ENCODE measurements around the gene PTPN4.
"Not testable (repeated sequence)": the region's sequence is repeated elsewhere in the genome, so short reads cannot be mapped to it uniquely, and the experiment has no call there.

The PTPN4 gene

GRCh38 chr2:119765433-119766002, 5.8 kb downstream of the PTPN4 start:
- DNase-seq (ENCODE audit: low spot score), result no peak

DNA sequence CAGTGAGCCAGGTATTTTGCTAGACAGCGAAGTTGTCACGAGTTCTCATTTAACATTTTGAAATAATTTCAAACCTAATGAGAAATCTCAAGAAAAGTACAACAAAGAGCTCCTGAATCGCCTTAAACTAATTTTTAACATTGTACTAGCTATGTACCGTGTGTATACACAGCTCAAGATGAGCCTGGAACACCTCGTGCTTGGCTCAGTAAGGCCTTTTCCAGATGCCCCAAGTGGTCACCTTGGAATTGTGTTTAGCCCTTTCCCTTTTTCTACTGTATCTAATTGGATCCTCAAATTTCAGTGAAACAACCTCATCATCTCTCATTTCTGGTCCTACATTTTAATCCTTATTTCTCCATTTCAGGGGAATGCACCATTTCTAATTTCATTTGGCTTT, 7.2 kb downstream of the PTPN4 start:
- no peak for DNase-seq (ENCODE audit: low spot score)

DNA sequence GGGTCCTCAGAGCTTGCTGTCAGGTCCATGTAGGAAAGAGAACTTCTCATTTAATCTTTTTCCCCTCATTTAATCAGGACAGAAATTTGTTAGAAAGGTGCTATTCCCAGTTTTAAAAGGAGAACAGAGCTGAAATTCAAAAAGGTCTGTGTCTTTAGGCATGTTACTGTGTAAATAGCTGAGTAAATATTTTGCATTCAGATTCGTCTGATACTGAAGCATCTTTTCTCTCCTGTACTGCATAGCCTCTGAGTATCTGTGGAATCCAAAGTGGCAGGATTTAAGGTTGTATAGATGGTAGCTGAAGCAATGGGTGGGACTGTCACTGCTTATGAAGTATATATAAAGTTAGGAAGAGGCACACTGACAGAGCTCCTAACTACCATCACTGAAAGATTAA, 9.0 kb downstream of the PTPN4 start:
- DNase-seq (ENCODE audit: low spot score), result no peak

DNA sequence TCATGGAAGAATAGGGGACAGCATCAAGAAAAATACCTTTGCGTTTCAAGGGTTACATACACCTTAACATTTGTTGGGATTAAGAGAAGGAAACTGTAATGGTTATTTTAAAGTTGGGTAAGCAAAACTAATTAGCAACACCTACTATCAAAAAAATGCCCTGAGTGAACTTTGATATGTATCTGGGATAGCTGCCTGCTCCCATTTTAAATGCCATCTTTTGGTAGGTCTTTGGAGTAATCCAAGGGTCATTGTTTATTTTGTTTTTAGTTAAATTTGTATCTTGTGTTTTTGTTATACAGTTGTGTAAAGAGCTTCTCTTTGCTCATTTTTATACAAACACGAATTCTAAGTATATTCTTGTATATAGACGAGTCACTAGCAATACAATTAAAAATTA, 9.9 kb downstream of the PTPN4 start:
- no peak for DNase-seq (ENCODE audit: low spot score)

DNA sequence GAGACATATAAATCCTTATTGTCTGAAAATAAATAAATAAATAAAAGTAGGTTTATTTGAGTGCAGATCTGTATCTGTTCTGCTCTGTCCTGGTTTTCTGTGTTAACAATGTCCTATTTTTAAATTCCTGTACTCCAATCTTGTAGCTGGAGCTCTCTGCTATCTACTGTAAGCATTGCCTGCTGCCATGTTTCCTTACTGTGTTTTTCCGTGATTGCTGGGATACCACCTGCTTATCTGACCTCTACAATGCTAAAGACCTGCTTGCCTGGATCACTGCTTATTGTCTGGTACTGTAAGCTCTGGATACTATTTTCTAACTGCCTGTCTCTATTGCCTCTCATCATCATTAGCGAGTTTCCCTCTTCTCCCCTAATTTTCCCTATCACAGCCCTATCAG, 11.6 kb downstream of the PTPN4 start:
- DNase-seq (ENCODE audit: low spot score), result no peak

DNA sequence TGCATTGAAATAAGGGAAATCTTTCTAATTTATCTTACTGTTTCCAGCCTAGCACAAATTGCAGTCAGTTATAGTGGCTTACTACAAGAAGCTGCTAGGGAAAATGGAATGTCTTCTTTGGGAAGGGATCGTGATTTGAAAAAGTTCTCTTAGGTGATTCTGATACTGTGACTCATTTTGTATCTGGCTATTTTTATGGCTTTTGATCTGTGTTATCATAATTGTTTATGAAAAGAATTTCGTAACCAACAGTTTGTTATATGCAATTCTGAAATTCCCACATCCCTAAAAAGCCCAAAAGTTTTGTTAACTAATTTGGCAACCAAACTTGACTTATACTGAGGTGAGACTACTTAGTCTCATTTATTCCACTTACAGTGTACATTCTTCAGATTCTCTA, 12.4 kb downstream of the PTPN4 start:
- DNase-seq (ENCODE audit: low spot score), result no peak

DNA sequence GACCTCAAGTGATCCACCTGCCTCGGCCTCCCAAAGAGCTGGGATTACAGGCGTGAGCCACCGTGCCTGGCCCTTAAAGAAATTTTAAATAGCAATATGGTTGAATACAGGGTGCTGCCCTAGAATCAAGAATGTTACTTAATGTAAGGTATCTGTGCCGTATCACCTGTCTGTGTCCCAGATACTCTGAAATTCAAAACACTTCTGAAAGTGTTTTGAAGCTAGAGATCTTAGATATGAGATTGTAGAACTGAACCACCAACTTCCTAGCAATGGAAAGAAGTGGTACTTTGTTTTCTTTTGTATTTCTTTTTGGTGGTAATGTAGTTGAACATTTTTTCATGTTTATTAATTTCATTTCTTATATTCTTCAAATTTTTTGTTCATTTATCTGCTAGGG, 13.0 kb downstream of the PTPN4 start:
- no peak for DNase-seq (ENCODE audit: low spot score)

DNA sequence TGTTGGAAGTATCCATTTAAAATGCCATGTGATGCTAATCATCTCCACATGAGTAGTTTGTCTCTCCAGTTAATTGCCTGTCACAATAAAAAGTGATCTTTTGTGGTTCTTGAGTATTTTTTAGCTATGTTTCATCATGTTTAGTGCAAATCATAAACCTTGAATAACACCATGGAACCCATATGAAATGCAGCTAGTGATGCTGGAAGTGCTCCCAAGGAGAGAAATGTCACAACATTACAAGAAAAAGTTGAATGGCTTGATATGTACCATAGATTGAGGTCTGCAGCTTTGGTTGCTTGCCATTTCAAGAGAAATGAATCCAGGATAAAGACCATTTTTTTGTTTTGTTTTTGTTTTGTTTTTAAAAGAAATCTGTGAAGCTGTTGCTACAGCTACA, 14.3 kb downstream of the PTPN4 start:
- DNase-seq (ENCODE audit: low spot score), result no peak

GRCh38 chr2:119775102-119775501, 15.4 kb downstream of the PTPN4 start:
- no peak for DNase-seq (ENCODE audit: low spot score)

GRCh38 chr2:119782308-119783027, 22.7 kb downstream of the PTPN4 start:
- no peak for DNase-seq (ENCODE audit: low spot score)

DNA sequence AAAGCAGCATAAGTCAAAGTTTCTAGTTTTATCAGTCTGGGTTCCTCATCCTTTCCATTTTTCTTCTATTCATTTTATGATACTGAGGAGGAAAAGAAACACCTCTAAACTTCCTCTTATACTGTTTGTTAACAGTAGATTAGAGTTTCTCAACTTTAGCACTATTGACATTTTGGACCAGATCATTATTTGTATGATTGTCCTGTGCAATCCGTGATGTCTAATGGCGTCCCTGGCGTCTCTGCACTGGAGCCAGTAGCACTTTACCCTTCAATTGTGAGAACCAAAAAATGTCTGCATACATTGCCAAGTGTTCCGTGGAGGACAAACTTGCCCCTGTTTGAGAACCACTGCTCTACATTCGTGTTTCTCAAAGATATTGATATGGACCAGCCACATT, 25.2 kb downstream of the PTPN4 start:
- DNase-seq (ENCODE audit: low spot score), result no peak

DNA sequence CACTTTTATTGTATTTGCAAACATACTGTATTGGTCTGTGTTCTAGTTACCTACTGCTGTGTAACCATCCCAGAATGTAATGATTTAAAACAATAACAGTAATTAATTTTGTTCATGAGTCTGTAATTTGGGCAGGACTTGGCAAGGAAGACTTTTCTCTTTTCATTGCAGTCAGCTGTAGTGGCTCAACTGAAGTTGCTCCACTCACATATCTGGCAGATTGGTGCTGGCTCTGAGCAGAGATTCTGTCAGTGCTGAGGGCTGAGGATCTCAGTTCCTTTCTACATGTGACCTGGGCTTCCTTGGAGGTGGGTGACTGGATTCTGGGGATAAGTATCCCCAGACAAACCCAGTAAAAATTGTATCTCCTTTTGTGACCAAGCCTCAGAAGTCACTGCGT, 26.6 kb downstream of the PTPN4 start:
- DNase-seq (ENCODE audit: low spot score), result no peak

- no peak for DNase-seq (ENCODE audit: low spot score)
Observed at GRCh38 chr2:119788752-119789151, 29.0 kb downstream of the PTPN4 start.

- no peak for DNase-seq (ENCODE audit: low spot score)
Observed at GRCh38 chr2:119790466-119790865, 30.7 kb downstream of the PTPN4 start.

DNA sequence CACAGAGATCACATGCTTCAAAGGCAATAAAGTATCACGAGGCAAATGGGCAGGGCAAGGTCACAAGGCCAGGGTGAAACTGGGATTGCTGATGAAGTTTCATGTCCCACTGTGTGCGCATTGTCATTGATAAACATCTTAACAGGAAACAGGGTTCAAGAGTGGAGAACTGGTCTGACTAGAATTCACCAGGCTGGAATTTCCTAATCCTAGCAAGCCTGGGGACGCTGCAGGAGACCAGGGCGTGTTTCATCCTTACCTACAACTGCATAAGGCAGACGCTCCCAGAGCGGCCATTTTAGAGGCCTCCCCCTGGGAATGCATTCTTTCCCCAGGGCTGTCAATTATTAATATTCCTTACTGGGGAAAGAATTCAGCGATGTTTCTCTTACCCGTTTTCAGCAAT, 33.2 kb downstream of the PTPN4 start:
- DNase-seq (ENCODE audit: low spot score), result no peak

- DNase-seq (ENCODE audit: low spot score), result no peak
Observed at GRCh38 chr2:119794237-119794636, 34.5 kb downstream of the PTPN4 start.

DNA sequence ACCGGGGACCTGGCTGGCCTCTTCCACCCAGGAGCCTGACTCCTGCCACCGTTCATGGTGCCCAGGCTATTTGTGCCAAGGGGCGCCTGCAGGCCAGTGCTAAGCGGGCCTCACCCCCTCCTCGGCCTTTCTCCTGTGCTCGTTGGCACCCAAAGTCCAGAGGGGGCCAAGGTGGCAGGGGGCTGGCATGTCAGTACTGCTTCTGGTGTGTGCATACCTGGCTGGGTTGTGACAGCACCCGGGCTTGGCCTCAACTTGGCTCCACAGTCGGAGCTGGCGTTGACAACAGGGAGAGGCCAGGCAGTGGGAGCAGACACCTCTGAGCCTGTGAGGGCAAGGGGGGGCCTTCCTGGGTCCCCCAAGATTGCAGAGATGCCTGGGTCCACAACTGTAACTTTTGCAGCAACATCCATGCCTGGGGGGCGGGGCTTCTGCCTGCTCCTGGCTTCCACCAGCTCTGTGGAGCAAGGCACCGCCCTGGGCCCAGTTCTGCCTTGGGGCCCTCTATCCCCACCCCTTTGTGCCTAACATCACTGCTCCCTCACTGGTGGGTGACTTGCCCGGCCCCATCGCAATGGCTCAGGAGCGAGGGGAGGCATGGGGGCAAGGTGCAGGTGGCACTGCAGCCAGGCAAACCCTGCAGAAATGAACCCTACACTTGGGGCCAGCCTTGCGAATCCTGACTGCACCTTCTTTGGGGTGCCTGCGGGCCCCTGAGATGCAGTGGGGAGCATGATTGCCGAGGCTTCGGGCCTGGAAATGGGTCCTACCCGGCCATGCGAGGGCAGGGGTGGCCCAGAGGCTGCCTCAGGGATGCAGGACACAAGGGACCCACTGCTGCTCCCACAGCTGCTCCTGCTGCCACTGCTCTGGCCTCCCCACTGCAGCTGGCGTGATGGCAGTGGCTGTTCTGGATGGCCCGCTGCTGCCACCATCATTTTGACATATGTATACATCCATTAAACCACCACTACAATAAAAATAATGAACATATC, 35.9 kb downstream of the PTPN4 start:
- no peak for DNase-seq (ENCODE audit: low spot score)

DNA sequence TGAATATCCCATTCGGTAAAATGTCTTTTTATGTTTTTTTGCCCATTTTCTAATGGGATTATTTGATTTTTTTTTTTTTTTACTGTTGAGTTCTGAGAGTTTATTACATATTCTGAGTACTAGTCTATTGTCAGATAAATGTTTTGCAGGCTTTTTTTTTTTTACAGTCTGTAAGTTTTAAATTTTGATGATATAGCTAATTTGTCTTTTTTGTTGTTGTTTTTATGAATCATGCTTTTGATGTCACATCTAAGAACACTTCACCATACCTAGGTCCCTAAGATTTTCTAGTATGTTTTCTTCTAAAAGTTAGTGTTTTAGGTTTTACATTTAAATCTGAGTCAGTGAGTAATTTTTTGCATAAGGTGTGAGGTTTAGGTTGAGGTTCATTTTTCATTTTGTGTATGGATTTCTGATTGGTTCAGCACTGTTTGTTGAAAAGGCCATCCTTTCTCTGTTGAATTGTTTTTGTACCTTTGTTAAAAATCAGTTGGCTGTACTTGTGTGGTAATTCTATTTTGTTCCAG, 40.7 kb downstream of the PTPN4 start:
- DNase-seq (ENCODE audit: low spot score), result no peak

- no peak for DNase-seq (ENCODE audit: low spot score)
Observed at GRCh38 chr2:119801040-119801439, 41.3 kb downstream of the PTPN4 start.

GRCh38 chr2:119801989-119802388, 42.3 kb downstream of the PTPN4 start:
- DNase-seq (ENCODE audit: low spot score), result not testable (repeated sequence)

- no peak for DNase-seq (ENCODE audit: low spot score)
Observed at GRCh38 chr2:119803101-119803500, 43.4 kb downstream of the PTPN4 start.

GRCh38 chr2:119804409-119804808, 44.7 kb downstream of the PTPN4 start:
- DNase-seq (ENCODE audit: low spot score), result not testable (repeated sequence)

Data from LoVo (cell line).